Uterus (tissue), 4 donors: ENCODE results near the gene PRKAA2. TPM values are rescaled to one million over a fixed set of nuclear protein-coding genes. Genes with fewer than 3 reads are reported as not detected.

Experiments used
- DNase-seq, 2 donors: peaks; one replicate each; pipeline ENCODE4 v3.0.0-alpha.2; 2019 to 2020
- H3K27ac ChIP-seq, 2 donors: fragments of 200-600 bp; sonication (generic); 1 replicate in 1 of 2; 2 replicates in 1 of 2; pipeline ENCODE4 v1.5.1; 2016 to 2018
- H3K27me3 ChIP-seq, 2 donors: fragments of 200-600 bp; sonication (generic); one replicate each; pipeline ENCODE4 v1.5.1; 2018 to 2019; ENCODE audit warnings: control low read depth in 1 of 2
- H3K36me3 ChIP-seq, 2 donors: fragments of 200-600 bp; sonication (generic); one replicate each; pipeline ENCODE4 v1.5.1; 2019; ENCODE audit warnings: control low read depth in 1 of 2
- H3K4me1 ChIP-seq, 2 donors: fragments of 200-600 bp; sonication (generic); one replicate each; pipeline ENCODE4 v1.5.1; 2018 to 2019; ENCODE audit warnings: control low read depth in 1 of 2
- H3K4me3 ChIP-seq, 2 donors: fragments of 200-600 bp; sonication (generic); 1 replicate in 1 of 2; 2 replicates in 1 of 2; pipeline ENCODE4 v1.5.1; 2018 to 2019; ENCODE audit warnings: mild to moderate bottlenecking in 1 of 2
- H3K9me3 ChIP-seq, 2 donors: fragments of 200-600 bp; sonication (generic); one replicate each; pipeline ENCODE4 v1.5.1; 2019; ENCODE audit warnings: control low read depth in 1 of 2
- POLR2A ChIP-seq, 2 donors: fragments of 450-650 bp; IDR thresholded peaks; one replicate each; pipeline ENCODE4 v1.6.1; 2016; ENCODE audit warnings: antibody characterized with exemption in 2 of 2, mild to moderate bottlenecking in 1 of 2, moderate library complexity in 1 of 2
- intact Hi-C: fragments of 100-400 bp; cut with DNase I; formaldehyde crosslinking; loops from one replicate; pipeline ENCODE4 v1.15.1; 2023; ENCODE audit warnings: low total_unique reads
- total RNA-seq, 4 donors: library from RNA; depleted of rRNA in 3 of 4; stranded (reverse); fragments of >200 nt in 3 of 4; gene quantifications; one replicate each; pipeline versions ENCODE4 v1.1.0 to v1.2.4, GENCODE V29; 2014 to 2023
- TF ChIP-seq, protein P1 (sequence below), 4 experiments: fragments of 200-600 bp in 2 of 4; fragments of 450-650 bp in 2 of 4; sonication (generic) in 2 of 4; IDR thresholded peaks; one replicate each; pipeline ENCODE4 v1.5.1; 2016 to 2019; ENCODE audit warnings: antibody characterized with exemption in 4 of 4, mild to moderate bottlenecking in 2 of 4, moderate library complexity in 1 of 4
- donor health status: DM: yes; HTN: yes; CAD: no.

The PRKAA2 gene
- total RNA-seq, 4 donors from 2014 or later = 2.8 to 10.0 (median 7.4) TPM

DNA sequence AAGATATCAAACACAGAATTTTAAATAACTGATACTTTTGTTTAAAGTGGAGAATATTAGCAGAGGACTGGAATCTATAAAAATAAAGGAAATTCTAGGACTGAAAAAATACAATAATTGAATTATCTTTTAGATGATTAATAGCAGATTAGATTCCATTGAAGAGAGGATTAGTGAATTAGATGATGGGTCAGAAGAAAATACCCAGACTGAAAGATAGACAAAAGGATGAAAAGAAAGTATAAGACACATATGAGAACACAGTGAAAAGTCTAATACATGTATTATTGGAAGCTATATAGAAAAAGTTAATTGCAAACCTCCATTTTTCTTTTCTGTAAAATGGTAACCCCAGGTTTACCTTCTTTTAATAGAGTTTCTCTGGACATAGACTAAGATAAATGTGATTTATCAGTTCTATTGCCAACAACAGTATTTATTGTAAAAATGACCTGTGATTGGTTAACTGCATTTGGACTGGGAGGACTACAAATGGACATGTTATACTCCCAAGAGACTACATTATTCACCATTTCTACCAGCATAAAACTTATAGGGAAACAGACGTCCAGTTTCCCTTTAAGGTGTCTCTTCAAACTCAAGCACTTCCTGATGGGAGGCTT, 11.0 kb downstream of the PRKAA2 start:
- intact Hi-C loops = no loop called here
- Histone ChIP-seq H3K9me3 (no peaks in the 10 kb centered on the region), H3K36me3 (no peaks in the 10 kb centered on the region), H3K27me3 (no peaks in the 10 kb centered on the region), H3K4me1 (no peaks in the 10 kb centered on the region), H3K4me3 (no peak overlapping the region), H3K27ac (no peak overlapping the region)
- no peak for DNase-seq
- TF ChIP-seq, protein P1, sequence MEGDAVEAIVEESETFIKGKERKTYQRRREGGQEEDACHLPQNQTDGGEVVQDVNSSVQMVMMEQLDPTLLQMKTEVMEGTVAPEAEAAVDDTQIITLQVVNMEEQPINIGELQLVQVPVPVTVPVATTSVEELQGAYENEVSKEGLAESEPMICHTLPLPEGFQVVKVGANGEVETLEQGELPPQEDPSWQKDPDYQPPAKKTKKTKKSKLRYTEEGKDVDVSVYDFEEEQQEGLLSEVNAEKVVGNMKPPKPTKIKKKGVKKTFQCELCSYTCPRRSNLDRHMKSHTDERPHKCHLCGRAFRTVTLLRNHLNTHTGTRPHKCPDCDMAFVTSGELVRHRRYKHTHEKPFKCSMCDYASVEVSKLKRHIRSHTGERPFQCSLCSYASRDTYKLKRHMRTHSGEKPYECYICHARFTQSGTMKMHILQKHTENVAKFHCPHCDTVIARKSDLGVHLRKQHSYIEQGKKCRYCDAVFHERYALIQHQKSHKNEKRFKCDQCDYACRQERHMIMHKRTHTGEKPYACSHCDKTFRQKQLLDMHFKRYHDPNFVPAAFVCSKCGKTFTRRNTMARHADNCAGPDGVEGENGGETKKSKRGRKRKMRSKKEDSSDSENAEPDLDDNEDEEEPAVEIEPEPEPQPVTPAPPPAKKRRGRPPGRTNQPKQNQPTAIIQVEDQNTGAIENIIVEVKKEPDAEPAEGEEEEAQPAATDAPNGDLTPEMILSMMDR (IDR thresholded peaks at IDR 0.05) = no peak
- no peak for TF ChIP-seq POLR2A (IDR thresholded peaks at IDR 0.05)

GRCh38 chr1:56658254-56658653, 13.1 kb downstream of the PRKAA2 start:
- intact Hi-C loops = no loop called here
- H3K27ac ChIP-seq = no peak overlapping the region
- TF ChIP-seq, protein P1 (IDR thresholded peaks at IDR 0.05) = no peak
- TF ChIP-seq POLR2A (IDR thresholded peaks at IDR 0.05) = no peak
- no peak for DNase-seq
- H3K9me3 ChIP-seq = no peaks in the 10 kb centered on the region
- no peak overlapping the region for H3K4me3 ChIP-seq
- H3K36me3 ChIP-seq = no peaks in the 10 kb centered on the region
- no peaks in the 10 kb centered on the region for H3K4me1 ChIP-seq
- no peaks in the 10 kb centered on the region for H3K27me3 ChIP-seq

DNA sequence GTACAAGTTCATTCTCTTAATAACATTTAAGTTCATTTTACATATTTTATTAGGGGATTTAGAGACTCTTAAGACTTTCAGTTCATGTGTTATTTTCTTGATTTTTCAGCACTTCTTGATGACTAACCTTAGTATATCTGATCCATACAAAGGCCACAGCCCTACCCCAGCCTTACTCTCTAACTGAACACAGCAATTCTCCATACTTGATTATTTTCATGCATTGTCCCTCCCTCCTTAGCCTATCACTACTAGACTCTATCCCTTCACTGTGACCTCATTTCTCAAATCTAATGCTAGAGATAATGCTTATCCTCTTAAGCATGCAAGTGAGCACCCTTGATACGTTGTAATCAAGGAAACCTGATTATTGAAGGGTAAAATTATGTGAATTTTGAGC, 15.2 kb downstream of the PRKAA2 start:
- H3K27ac ChIP-seq = no peak overlapping the region
- H3K4me3 ChIP-seq = no peak overlapping the region
- no peaks in the 10 kb centered on the region for H3K27me3 ChIP-seq
- no peak for DNase-seq
- no peak for TF ChIP-seq POLR2A (IDR thresholded peaks at IDR 0.05)
- TF ChIP-seq, protein P1 (IDR thresholded peaks at IDR 0.05) = no peak
- H3K9me3 ChIP-seq = no peaks in the 10 kb centered on the region
- intact Hi-C loops = no loop called here
- no peaks in the 10 kb centered on the region for H3K36me3 ChIP-seq
- H3K4me1 ChIP-seq = no peaks in the 10 kb centered on the region

GRCh38 chr1:56663846-56664245, 18.7 kb downstream of the PRKAA2 start:
- Histone ChIP-seq H3K4me1 (no peaks in the 10 kb centered on the region), H3K27ac (no peak overlapping the region), H3K9me3 (no peaks in the 10 kb centered on the region), H3K4me3 (no peak overlapping the region), H3K27me3 (no peaks in the 10 kb centered on the region), H3K36me3 (no peaks in the 10 kb centered on the region)
- TF ChIP-seq POLR2A (IDR thresholded peaks at IDR 0.05) = no peak
- TF ChIP-seq, protein P1 (IDR thresholded peaks at IDR 0.05) = no peak
- DNase-seq = no peak
- intact Hi-C loops = no loop called here

GRCh38 chr1:56665384-56665783, 20.3 kb downstream of the PRKAA2 start:
- Histone ChIP-seq H3K4me3 (no peak overlapping the region), H3K4me1 (no peaks in the 10 kb centered on the region), H3K36me3 (no peaks in the 10 kb centered on the region), H3K9me3 (no peaks in the 10 kb centered on the region), H3K27ac (no peak overlapping the region), H3K27me3 (no peaks in the 10 kb centered on the region)
- DNase-seq = no peak
- no peak for TF ChIP-seq POLR2A (IDR thresholded peaks at IDR 0.05)
- TF ChIP-seq, protein P1 (IDR thresholded peaks at IDR 0.05) = no peak
- intact Hi-C loops = no loop called here
